GM18861 (cell line): ENCODE results near the gene PALMD.

Source experiments
- ATAC-seq: cut with Tn5 transposase; IDR thresholded peaks from one replicate; pipeline ENCODE4 v1.9.1; 2021; ENCODE audit not compliant: unreplicated experiment

PALMD gene

GRCh38 chr1:99738858-99739465 is 93.0 kb downstream of the PALMD start:
- ATAC-seq, result no peak

GRCh38 chr1:99740141-99740540 is 94.2 kb downstream of the PALMD start:
- ATAC-seq, result no peak
